Esophagus (tissue), 2 donors: ENCODE measurements around the gene GIMAP8. TPM values are rescaled to one million over a fixed set of nuclear protein-coding genes. Genes with fewer than 3 reads are reported as not detected.

Source experiments
- H3K27ac ChIP-seq, 2 donors: one replicate each; pipeline ENCODE4 v1.5.1; 2013; ENCODE audit warnings: low read depth in 2 of 2, mild to moderate bottlenecking in 2 of 2, inconsistent platforms in 1 of 2, low read length in 1 of 2, moderate library complexity in 1 of 2
- H3K27me3 ChIP-seq, 2 donors: one replicate each; pipeline ENCODE4 v1.6.1; 2013; ENCODE audit warnings: low read length in 2 of 2, control low read depth in 1 of 2, mild to moderate bottlenecking in 1 of 2; ENCODE audit not compliant: insufficient read depth in 2 of 2, control insufficient read depth in 1 of 2
- H3K36me3 ChIP-seq, 2 donors: one replicate each; pipeline ENCODE4 v1.6.1; 2013; ENCODE audit warnings: low read length in 1 of 2; ENCODE audit not compliant: control insufficient read depth in 2 of 2, insufficient read depth in 2 of 2
- H3K4me1 ChIP-seq, 2 donors: one replicate each; pipeline ENCODE4 v1.6.1; 2013; ENCODE audit warnings: low read length in 1 of 2; ENCODE audit not compliant: control insufficient read depth in 2 of 2, insufficient read depth in 2 of 2
- H3K4me3 ChIP-seq, 2 donors: one replicate each; pipeline ENCODE4 v1.5.1; 2013; ENCODE audit warnings: low read length in 2 of 2, mild to moderate bottlenecking in 2 of 2, low read depth in 1 of 2, moderate library complexity in 1 of 2
- H3K9me3 ChIP-seq, 2 donors: one replicate each; pipeline ENCODE4 v1.6.1; 2013; ENCODE audit warnings: mild to moderate bottlenecking in 2 of 2, low read depth in 1 of 2, low read length in 1 of 2, moderate library complexity in 1 of 2; ENCODE audit not compliant: control insufficient read depth in 2 of 2, insufficient read depth in 1 of 2
- WGBS, 2 donors: extraction: QIAGEN DNeasy Blood & Tissue Kit; methylation state at CpG; one replicate each; pipeline ENCODE4 v1.1.7; 2013; 5-methylcytosine and 5-hydroxymethylcytosine counted together
- polyA plus RNA-seq, 2 donors: library from polyadenylated mRNA; stranded (reverse); fragments of 200-250 nt; gene quantifications; one replicate each; pipeline ENCODE4 v1.2.3, GENCODE V29; 2013
- donor health status: healthy with polysubstance abuse.
- donor health status: Bipolar disorder and iron deficiency.

Gene GIMAP8
- polyA plus RNA-seq, 2 donors, result 1.8 to 1.9 TPM

GRCh38 chr7:150435390-150436073 is 14.9 kb upstream of the GIMAP8 start:
- H3K4me1 ChIP-seq, result no peaks in the 10 kb centered on the region
- H3K27ac ChIP-seq, result no peak overlapping the region
- no peaks in the 10 kb centered on the region for H3K27me3 ChIP-seq
- H3K36me3 ChIP-seq, result no peaks in the 10 kb centered on the region
- H3K9me3 ChIP-seq, result peaks cover 0 to 3% of the 10 kb centered on the region in 2 donors
- WGBS, 2 donors, result 71 to 75% methylated on average over 8 of the region's 8 CpGs
- no peak overlapping the region for H3K4me3 ChIP-seq

- H3K27ac ChIP-seq, result no peak overlapping the region
- H3K4me3 ChIP-seq, result no peak overlapping the region
- 47 to 53% methylated on average over 2 of the region's 2 CpGs for WGBS, 2 donors
- H3K36me3 ChIP-seq, result no peaks in the 10 kb centered on the region
- peaks cover 10 to 12% of the 10 kb centered on the region in 2 donors for H3K9me3 ChIP-seq
- no peaks in the 10 kb centered on the region for H3K4me1 ChIP-seq
- no peaks in the 10 kb centered on the region for H3K27me3 ChIP-seq
Measured at GRCh38 chr7:150439967-150440366, 10.5 kb upstream of the GIMAP8 start.

- no peaks in the 10 kb centered on the region for H3K36me3 ChIP-seq
- no peaks in the 10 kb centered on the region for H3K4me1 ChIP-seq
- no peak overlapping the region for H3K4me3 ChIP-seq
- H3K27me3 ChIP-seq, result no peaks in the 10 kb centered on the region
- H3K27ac ChIP-seq, result no peak overlapping the region
- peaks cover 10 to 12% of the 10 kb centered on the region in 2 donors for H3K9me3 ChIP-seq
Measured at GRCh38 chr7:150441524-150441923, 8.9 kb upstream of the GIMAP8 start.

GRCh38 chr7:150442811-150443210 is 7.6 kb upstream of the GIMAP8 start:
- Histone ChIP-seq H3K36me3 (no peaks in the 10 kb centered on the region), H3K27me3 (no peaks in the 10 kb centered on the region), H3K27ac (no peak overlapping the region), H3K9me3 (peaks cover 10 to 12% of the 10 kb centered on the region in 2 donors), H3K4me3 (no peak overlapping the region), H3K4me1 (no peaks in the 10 kb centered on the region)
- WGBS, 2 donors, result 96% methylated on average over 20 of the region's 20 CpGs

GRCh38 chr7:150443793-150444540 is 6.5 kb upstream of the GIMAP8 start:
- no peaks in the 10 kb centered on the region for H3K4me1 ChIP-seq
- no peak overlapping the region for H3K4me3 ChIP-seq
- H3K27me3 ChIP-seq, result no peaks in the 10 kb centered on the region
- no peak overlapping the region for H3K27ac ChIP-seq
- 84 to 85% methylated on average over 18 of the region's 18 CpGs for WGBS, 2 donors
- no peaks in the 10 kb centered on the region for H3K36me3 ChIP-seq
- H3K9me3 ChIP-seq, result peaks cover 10 to 12% of the 10 kb centered on the region in 2 donors

GRCh38 chr7:150444674-150445365 is 5.6 kb upstream of the GIMAP8 start:
- H3K27ac ChIP-seq, result no peak overlapping the region
- H3K4me3 ChIP-seq, result no peak overlapping the region
- no peaks in the 10 kb centered on the region for H3K4me1 ChIP-seq
- H3K27me3 ChIP-seq, result no peaks in the 10 kb centered on the region
- no peaks in the 10 kb centered on the region for H3K36me3 ChIP-seq
- 87% methylated on average over 7 of the region's 7 CpGs for WGBS, 2 donors
- peaks cover 10 to 12% of the 10 kb centered on the region in 2 donors for H3K9me3 ChIP-seq

GRCh38 chr7:150446288-150446938 is 4.0 kb upstream of the GIMAP8 start:
- 65 to 73% methylated on average over 2 of the region's 2 CpGs for WGBS, 2 donors
- Histone ChIP-seq H3K4me3 (no peak overlapping the region), H3K27ac (no peak overlapping the region), H3K27me3 (no peaks in the 10 kb centered on the region), H3K36me3 (no peaks in the 10 kb centered on the region), H3K9me3 (peaks cover 10 to 12% of the 10 kb centered on the region in 2 donors), H3K4me1 (no peaks in the 10 kb centered on the region)

- no peak overlapping the region for H3K4me3 ChIP-seq
- 80 to 81% methylated on average over 32 of the region's 32 CpGs for WGBS, 2 donors
- no peaks in the 10 kb centered on the region for H3K27me3 ChIP-seq
- peaks cover 0 to under 1% of the 10 kb centered on the region in 2 donors for H3K9me3 ChIP-seq
- H3K27ac ChIP-seq, result no peak overlapping the region
- H3K4me1 ChIP-seq, result no peaks in the 10 kb centered on the region
- no peaks in the 10 kb centered on the region for H3K36me3 ChIP-seq
Measured at GRCh38 chr7:150447966-150448788, 2.3 kb upstream of the GIMAP8 start.

- H3K4me1 ChIP-seq, result no peaks in the 10 kb centered on the region
- WGBS, 2 donors, result 0 to 1% methylated on average over 6 of the region's 6 CpGs
- H3K4me3 ChIP-seq, result no peak overlapping the region
- no peaks in the 10 kb centered on the region for H3K36me3 ChIP-seq
- H3K9me3 ChIP-seq, result no peaks in the 10 kb centered on the region
- no peaks in the 10 kb centered on the region for H3K27me3 ChIP-seq
- no peak overlapping the region for H3K27ac ChIP-seq
Measured at GRCh38 chr7:150448789-150449147, 1.7 kb upstream of the GIMAP8 start.
